Measurements from ENCODE around the gene YPEL1. TPM values are rescaled to one million over a fixed set of nuclear protein-coding genes. Genes with fewer than 3 reads are reported as not detected.

Gene YPEL1
- total and polyA plus RNA-seq, 2 of the 8 experiments (the other 6 are each of a cell fraction or from before 2014, with no cell fraction given): 6.0 to 6.7 TPM

DNA sequence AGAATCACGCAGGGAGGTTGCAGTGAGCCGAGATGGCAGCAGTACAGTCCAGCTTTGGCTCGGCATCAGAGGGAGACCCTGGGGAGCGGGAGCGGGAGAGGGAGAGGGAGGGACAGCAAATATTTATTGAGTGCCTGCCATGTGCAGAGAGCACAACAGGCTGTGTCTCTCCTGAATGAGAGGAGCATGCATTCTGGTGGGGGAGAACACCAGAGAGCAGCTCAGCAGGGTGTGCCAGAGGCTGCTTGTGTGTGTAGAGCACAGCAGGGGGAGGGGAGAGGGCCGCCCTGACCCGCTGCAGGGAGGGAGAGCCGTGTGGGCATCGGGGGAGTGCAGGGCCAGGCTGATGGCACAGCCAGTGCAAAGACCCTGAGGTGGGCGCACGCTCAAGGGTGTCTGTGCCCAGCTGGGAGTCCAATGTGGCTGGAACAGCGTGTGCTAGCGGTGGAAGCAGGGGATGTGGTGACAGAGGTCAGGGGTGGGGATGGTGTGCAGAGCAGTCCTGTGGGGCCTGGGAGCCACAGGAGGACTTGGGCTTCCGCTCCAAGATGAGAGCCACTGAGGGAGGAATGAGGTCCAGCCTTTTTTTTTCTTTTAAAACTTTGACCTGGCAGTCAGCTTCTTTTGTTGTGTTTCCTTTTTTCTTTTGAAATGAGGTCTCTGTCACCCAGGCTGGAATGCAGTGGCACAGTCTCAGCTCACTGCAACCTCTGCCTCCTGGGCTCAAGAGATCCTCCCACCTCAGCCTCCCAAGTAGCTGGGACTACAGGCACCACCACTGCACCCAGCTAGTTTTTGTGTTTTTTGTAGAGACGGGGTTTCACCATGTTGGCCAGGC lies 57.8 kb downstream of the YPEL1 start:
- Histone ChIP-seq H3K4me2 (ENCODE audit: insufficient read depth in 1 of 2, low read depth in 2 of 2, low read length in 2 of 2) (no peak overlapping the region), H3K4ac (replicated peaks; ENCODE audit: insufficient read length, low read depth, low read length) (no peak overlapping the region), H4K20me1 (replicated peaks in 1 of 2; ENCODE audit: control insufficient read depth in 1 of 2, insufficient read depth in 2 of 2, low read length in 2 of 2) (peaks cover 2 to 8% of the 10 kb centered on the region in 2 experiments), H3K4me3 (ENCODE audit: extremely low read depth in 1 of 4, insufficient read depth in 2 of 4, low read depth in 3 of 4, low read length in 4 of 4) (no peak overlapping the region), H4K91ac (replicated peaks; ENCODE audit: insufficient read length, low read length) (no peak overlapping the region), H3K27ac (ENCODE audit: low read depth, low read length) (no peak overlapping the region), H3K9ac (replicated peaks in 1 of 4; ENCODE audit: extremely low read depth in 1 of 4, low read depth in 3 of 4, low read length in 3 of 4) (no peak overlapping the region), H3K56ac (replicated peaks; ENCODE audit: insufficient read length, low read depth, low read length) (no peak overlapping the region), H2AFZ (ENCODE audit: low read length) (no peak overlapping the region), H4K8ac (ENCODE audit: extremely low read depth, insufficient read depth, low read length) (no peak overlapping the region), H3K79me1 (ENCODE audit: low read depth, low read length) (no peaks in the 10 kb centered on the region), H4K5ac (ENCODE audit: insufficient read length, low read depth, low read length) (no peak overlapping the region), H3K36me3 (ENCODE audit: control insufficient read depth in 2 of 4, insufficient read depth in 4 of 4, low read length in 3 of 4) (peaks cover 3 to 11% (median 6%) of the 10 kb centered on the region in 4 experiments; a peak in 4 of 8 replicates), H3K4me1 (replicated peaks in 1 of 4; ENCODE audit: control insufficient read depth in 3 of 4, insufficient read depth in 4 of 4, low read length in 3 of 4) (no peaks in the 10 kb centered on the region), H2BK15ac (ENCODE audit: low read length) (no peak overlapping the region), H2BK20ac (ENCODE audit: low read length) (no peak overlapping the region), H3K23me2 (ENCODE audit: low read depth, low read length) (no peaks in the 10 kb centered on the region), H3K18ac (ENCODE audit: extremely low read depth, low read length) (no peak overlapping the region), H3K23ac (ENCODE audit: insufficient read length) (no peak overlapping the region), H2BK12ac (ENCODE audit: low read depth, low read length) (no peak overlapping the region), H3K79me2 (ENCODE audit: control insufficient read depth in 1 of 2, insufficient read depth in 2 of 2, low read length in 2 of 2) (no peaks in the 10 kb centered on the region), H2AK5ac (ENCODE audit: low read depth, low read length) (no peak overlapping the region), H2BK120ac (replicated peaks; ENCODE audit: low read depth, low read length) (no peak overlapping the region), H3K27me3 (replicated peaks in 1 of 4; ENCODE audit: control insufficient read depth in 3 of 4, extremely low read depth in 1 of 4, insufficient read depth in 3 of 4, low read length in 3 of 4) (no peaks in the 10 kb centered on the region), H3K9me3 (ENCODE audit: insufficient read depth in 2 of 2, low read depth in 1 of 2, low read length in 1 of 2) (peaks cover 0 to 12% of the 10 kb centered on the region in 2 experiments; a peak in 1 of 4 replicates), H2BK5ac (ENCODE audit: low read depth, low read length) (no peak overlapping the region), H3K14ac (ENCODE audit: insufficient read length) (no peak overlapping the region)
- no peak for FAIRE-seq
- POLR2A ChIA-PET (ENCODE audit: partially characterized antibody): interaction anchor here (0.7 to 1.6 kb wide), 3 partner anchors 15 to 21 kb away, joined by 3 to 4 read pairs (median 3); no protein-coding TSS in a partner anchor
- CTCF ChIA-PET (ENCODE audit: partially characterized antibody): interaction anchor here (0.8 kb wide), 1 partner anchor 12 kb away, joined by 3 read pairs; no protein-coding TSS in a partner anchor
- no peak for DNase-seq (ENCODE audit: low read depth in 1 of 2, low spot score in 2 of 2)
- 98% methylated on average over 10 of the region's 15 CpGs; no CpG with 5 or more reads in 1 of the 2 experiments for WGBS, 2 experiments (ENCODE audit: extremely low coverage in 1 of 2, insufficient coverage in 1 of 2, insufficient read length in 1 of 2, insufficient replicate concordance in 2 of 2, low coverage in 1 of 2, low lambda C conversion rate in 2 of 2, missing lambda C conversion rate in 1 of 2)
- TF ChIP-seq CBX8 (IDR thresholded peaks at IDR 0.05; ENCODE audit: borderline replicate concordance, low read depth, low read length) (no peak), SRF (IDR thresholded peaks at IDR 0.05; ENCODE audit: low read depth, low read length) (no peak), SIRT6 (IDR thresholded peaks at IDR 0.05; ENCODE audit: low read length) (no peak), TAF7 (optimal IDR thresholded peaks at IDR 0.05; ENCODE audit: borderline replicate concordance, low read depth, low read length) (no peak), SIN3A (conservative IDR thresholded peaks at IDR 0.05 in 1 of 2, IDR thresholded peaks at IDR 0.05 in 1 of 2; ENCODE audit: low read depth in 1 of 2, low read length in 2 of 2) (no peak), SP4 (IDR thresholded peaks at IDR 0.05; ENCODE audit: low read length) (no peak), TEAD4 (IDR thresholded peaks at IDR 0.05; ENCODE audit: low read depth, low read length) (no peak)
- TF ChIP-seq, protein P1, sequence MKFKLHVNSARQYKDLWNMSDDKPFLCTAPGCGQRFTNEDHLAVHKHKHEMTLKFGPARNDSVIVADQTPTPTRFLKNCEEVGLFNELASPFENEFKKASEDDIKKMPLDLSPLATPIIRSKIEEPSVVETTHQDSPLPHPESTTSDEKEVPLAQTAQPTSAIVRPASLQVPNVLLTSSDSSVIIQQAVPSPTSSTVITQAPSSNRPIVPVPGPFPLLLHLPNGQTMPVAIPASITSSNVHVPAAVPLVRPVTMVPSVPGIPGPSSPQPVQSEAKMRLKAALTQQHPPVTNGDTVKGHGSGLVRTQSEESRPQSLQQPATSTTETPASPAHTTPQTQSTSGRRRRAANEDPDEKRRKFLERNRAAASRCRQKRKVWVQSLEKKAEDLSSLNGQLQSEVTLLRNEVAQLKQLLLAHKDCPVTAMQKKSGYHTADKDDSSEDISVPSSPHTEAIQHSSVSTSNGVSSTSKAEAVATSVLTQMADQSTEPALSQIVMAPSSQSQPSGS (IDR thresholded peaks at IDR 0.05; ENCODE audit: low read length): no peak
- TF ChIP-seq, protein P2, sequence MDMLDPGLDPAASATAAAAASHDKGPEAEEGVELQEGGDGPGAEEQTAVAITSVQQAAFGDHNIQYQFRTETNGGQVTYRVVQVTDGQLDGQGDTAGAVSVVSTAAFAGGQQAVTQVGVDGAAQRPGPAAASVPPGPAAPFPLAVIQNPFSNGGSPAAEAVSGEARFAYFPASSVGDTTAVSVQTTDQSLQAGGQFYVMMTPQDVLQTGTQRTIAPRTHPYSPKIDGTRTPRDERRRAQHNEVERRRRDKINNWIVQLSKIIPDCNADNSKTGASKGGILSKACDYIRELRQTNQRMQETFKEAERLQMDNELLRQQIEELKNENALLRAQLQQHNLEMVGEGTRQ (IDR thresholded peaks at IDR 0.05; ENCODE audit: low read length): no peak

Data from H1 (cell line).